H1 (cell line): Measurements from ENCODE around the gene PRKN. TPM values are rescaled to one million over a fixed set of nuclear protein-coding genes. Genes with fewer than 3 reads are reported as not detected.

ENCODE experiments used
- CTCF ChIA-PET: fragments of 300-600 bp; sonication (Branson Sonifier 250); formaldehyde crosslinking; loops from one replicate; lab custom pipeline; 2021; ENCODE audit not compliant: partially characterized antibody; lab: Charles Lee
- POLR2A ChIA-PET: fragments of 300-600 bp; sonication (Branson Sonifier 250); formaldehyde crosslinking; loops from one replicate; lab custom pipeline; 2021; ENCODE audit warnings: inconsistent platforms; ENCODE audit not compliant: partially characterized antibody; lab: Charles Lee
- DNase-seq, 2 experiments: peaks; one replicate each; pipeline versions ENCODE4 v3.0.0 to v3.0.0-alpha.2; 2010 to 2022; ENCODE audit warnings: low spot score in 2 of 2, low read depth in 1 of 2, mixed read lengths in 1 of 2
- FAIRE-seq: peaks from 2 replicates; lab custom pipeline; 2011; peaks lifted over from hg19 to GRCh38; lab: Jason Lieb, UNC
- H2AFZ ChIP-seq: 2 replicates; pipeline ENCODE4 v1.8.1; 2012; ENCODE audit warnings: low read length, inconsistent platforms
- H2AK5ac ChIP-seq: 2 replicates; pipeline ENCODE4 v1.6.1; 2013; ENCODE audit warnings: low read depth, low read length
- H2BK120ac ChIP-seq: replicated peaks from 2 replicates; pipeline ENCODE3; 2013; ENCODE audit warnings: low read depth, low read length, inconsistent platforms
- H2BK12ac ChIP-seq: 2 replicates; pipeline ENCODE4 v1.6.1; 2013; ENCODE audit warnings: low read depth, low read length
- H2BK15ac ChIP-seq: 2 replicates; pipeline ENCODE4 v1.6.1; 2013; ENCODE audit warnings: low read length
- H2BK20ac ChIP-seq: 2 replicates; pipeline ENCODE4 v1.6.1; 2013; ENCODE audit warnings: low read length
- H2BK5ac ChIP-seq: 2 replicates; pipeline ENCODE4 v1.6.1; 2013; ENCODE audit warnings: low read depth, low read length
- H3K14ac ChIP-seq: 2 replicates; pipeline ENCODE4 v1.6.1; 2013; ENCODE audit warnings: inconsistent platforms; ENCODE audit not compliant: insufficient read length
- H3K18ac ChIP-seq: 2 replicates; pipeline ENCODE4 v1.6.1; 2013; ENCODE audit warnings: low read length; ENCODE audit errors: extremely low read depth
- H3K23ac ChIP-seq: 2 replicates; pipeline ENCODE4 v1.6.1; 2013; ENCODE audit warnings: inconsistent platforms; ENCODE audit not compliant: insufficient read length
- H3K23me2 ChIP-seq: 2 replicates; pipeline ENCODE4 v1.6.1; 2013; ENCODE audit warnings: low read depth, low read length
- H3K27ac ChIP-seq: 2 replicates; pipeline ENCODE4 v1.6.1; 2011; ENCODE audit warnings: low read depth, low read length, inconsistent platforms
- H3K27me3 ChIP-seq, 4 experiments: replicated peaks in 1 of 4; 1 replicate in 1 of 4; 2 replicates in 3 of 4; pipeline versions ENCODE4 v1.6.1 to v1.8.1; 2011 to 2013; ENCODE audit warnings: low read length in 3 of 4, mild to moderate bottlenecking in 3 of 4, inconsistent platforms in 2 of 4, mixed read lengths in 2 of 4, moderate library complexity in 1 of 4; ENCODE audit not compliant: control insufficient read depth in 3 of 4, insufficient read depth in 3 of 4; ENCODE audit errors: extremely low read depth in 1 of 4
- H3K36me3 ChIP-seq, 4 experiments: 2 replicates each; pipeline versions ENCODE4 v1.6.1 to v1.8.1; 2011 to 2013; ENCODE audit warnings: mild to moderate bottlenecking in 4 of 4, low read length in 3 of 4, moderate library complexity in 2 of 4, control low read depth in 1 of 4, inconsistent platforms in 1 of 4; ENCODE audit not compliant: insufficient read depth in 4 of 4, control insufficient read depth in 2 of 4
- H3K4ac ChIP-seq: replicated peaks from 2 replicates; pipeline ENCODE3; 2013; ENCODE audit warnings: low read length, low read depth, mixed read lengths, inconsistent platforms; ENCODE audit not compliant: insufficient read length
- H3K4me1 ChIP-seq, 4 experiments: replicated peaks in 1 of 4; 1 replicate in 1 of 4; 2 replicates in 3 of 4; pipeline versions ENCODE4 v1.6.1 to v1.8.1; 2011 to 2013; ENCODE audit warnings: low read length in 3 of 4, inconsistent platforms in 2 of 4, mixed read lengths in 1 of 4; ENCODE audit not compliant: insufficient read depth in 4 of 4, control insufficient read depth in 3 of 4
- H3K4me2 ChIP-seq, 2 experiments: 2 replicates each; pipeline versions ENCODE4 v1.6.1 to v1.8.1; 2011 to 2013; ENCODE audit warnings: low read depth in 2 of 2, low read length in 2 of 2, control low read depth in 1 of 2, inconsistent platforms in 1 of 2, mild to moderate bottlenecking in 1 of 2; ENCODE audit not compliant: insufficient read depth in 1 of 2
- H3K4me3 ChIP-seq, 4 experiments: fragments of 200-600, 300-600 bp in 1 of 4; sonication (generic), shearing (Covaris generic), sonication (Bioruptor Twin) in 1 of 4; 2 replicates each; pipeline versions ENCODE4 v1.5.1 to v1.8.1; 2011 to 2016; ENCODE audit warnings: low read length in 4 of 4, low read depth in 3 of 4, control low read depth in 2 of 4, inconsistent platforms in 2 of 4, mild to moderate bottlenecking in 2 of 4, mixed read lengths in 1 of 4, moderate library complexity in 1 of 4; ENCODE audit not compliant: insufficient read depth in 2 of 4; ENCODE audit errors: extremely low read depth in 1 of 4
- H3K56ac ChIP-seq: replicated peaks from 2 replicates; pipeline ENCODE3; 2013; ENCODE audit warnings: low read depth, mild to moderate bottlenecking, mixed read lengths, low read length, inconsistent platforms; ENCODE audit not compliant: insufficient read length
- H3K79me1 ChIP-seq: 2 replicates; pipeline ENCODE4 v1.6.1; 2013; ENCODE audit warnings: low read depth, low read length, control low read depth
- H3K79me2 ChIP-seq, 2 experiments: 2 replicates each; pipeline versions ENCODE4 v1.6.1 to v1.8.1; 2012 to 2013; ENCODE audit warnings: low read length in 2 of 2, mild to moderate bottlenecking in 2 of 2, inconsistent platforms in 1 of 2; ENCODE audit not compliant: insufficient read depth in 2 of 2, control insufficient read depth in 1 of 2
- H3K9ac ChIP-seq, 4 experiments: replicated peaks in 1 of 4; 1 replicate in 1 of 4; 2 replicates in 3 of 4; pipeline versions ENCODE4 v1.6.1 to v1.8.1; 2011 to 2013; ENCODE audit warnings: low read depth in 3 of 4, low read length in 3 of 4, control low read depth in 2 of 4, mild to moderate bottlenecking in 2 of 4, moderate library complexity in 2 of 4, inconsistent platforms in 1 of 4; ENCODE audit errors: extremely low read depth in 1 of 4
- H3K9me3 ChIP-seq, 2 experiments: 2 replicates each; pipeline versions ENCODE4 v1.6.1 to v1.8.1; 2012 to 2013; ENCODE audit warnings: mild to moderate bottlenecking in 2 of 2, moderate library complexity in 2 of 2, control low read depth in 1 of 2, inconsistent platforms in 1 of 2, low read depth in 1 of 2, low read length in 1 of 2, mixed read lengths in 1 of 2; ENCODE audit not compliant: insufficient read depth in 2 of 2
- H4K20me1 ChIP-seq, 2 experiments: replicated peaks in 1 of 2; 2 replicates each; pipeline versions ENCODE3 to v1.8.1; 2011 to 2013; ENCODE audit warnings: inconsistent platforms in 2 of 2, low read length in 2 of 2, mild to moderate bottlenecking in 1 of 2; ENCODE audit not compliant: insufficient read depth in 2 of 2, control insufficient read depth in 1 of 2
- H4K5ac ChIP-seq: 2 replicates; pipeline ENCODE4 v1.6.1; 2013; ENCODE audit warnings: low read length, low read depth, mixed read lengths, inconsistent platforms; ENCODE audit not compliant: insufficient read length
- H4K8ac ChIP-seq: 2 replicates; pipeline ENCODE4 v1.8.0; 2013; ENCODE audit warnings: mild to moderate bottlenecking, moderate library complexity, low read length, inconsistent platforms; ENCODE audit not compliant: insufficient read depth; ENCODE audit errors: extremely low read depth
- H4K91ac ChIP-seq: replicated peaks from 2 replicates; pipeline ENCODE3; 2013; ENCODE audit warnings: low read length, mixed read lengths, inconsistent platforms; ENCODE audit not compliant: insufficient read length
- ASH2L ChIP-seq: fragments of 200-600, 300-600 bp; sonication (generic); IDR thresholded peaks from one replicate; pipeline ENCODE4 v1.7.1; 2017; ENCODE audit warnings: low read length
- CEBPB ChIP-seq: IDR thresholded peaks from 2 replicates; pipeline ENCODE4 v1.6.1; 2012; ENCODE audit warnings: low read depth, low read length
- GABPA ChIP-seq: IDR thresholded peaks from 2 replicates; pipeline ENCODE4 v1.6.1; 2011; ENCODE audit warnings: mild to moderate bottlenecking, low read length, moderate library complexity, borderline replicate concordance; ENCODE audit not compliant: insufficient read depth
- JUN ChIP-seq: IDR thresholded peaks from 2 replicates; pipeline ENCODE4 v1.6.1; 2011; ENCODE audit warnings: low read depth, mild to moderate bottlenecking, improper control_type of control experiment, low read length
- KDM1A ChIP-seq: fragments of 200-600, 300-600 bp; sonication (generic); IDR thresholded peaks from 2 replicates; pipeline ENCODE4 v1.7.1; 2016; ENCODE audit warnings: mild to moderate bottlenecking, low read length, borderline replicate concordance
- PHF8 ChIP-seq: fragments of 200-600 bp; sonication (generic); conservative IDR thresholded peaks from 2 replicates; pipeline ENCODE4 v1.7.1; 2012; ENCODE audit warnings: low read depth, mild to moderate bottlenecking, inconsistent platforms, low read length, moderate library complexity
- POLR2A ChIP-seq, 2 experiments: IDR thresholded peaks; 1 replicate in 1 of 2; 2 replicates in 1 of 2; pipeline ENCODE4 v1.6.1; 2011; ENCODE audit warnings: low read depth in 2 of 2, low read length in 2 of 2, mild to moderate bottlenecking in 2 of 2; ENCODE audit errors: control extremely low read depth in 1 of 2
- POLR2AphosphoS5 ChIP-seq: IDR thresholded peaks from 2 replicates; pipeline ENCODE4 v1.6.1; 2011; ENCODE audit warnings: low read depth, low read length
- RFX5 ChIP-seq: IDR thresholded peaks from 2 replicates; pipeline ENCODE4 v1.6.1; 2011; ENCODE audit warnings: low read depth, low read length, improper control_type of control experiment, borderline replicate concordance
- RXRA ChIP-seq: IDR thresholded peaks from 2 replicates; pipeline ENCODE4 v1.6.1; 2011; ENCODE audit warnings: low read depth, mild to moderate bottlenecking, low read length, moderate library complexity; ENCODE audit not compliant: insufficient read depth
- TAF7 ChIP-seq: optimal IDR thresholded peaks from 2 replicates; pipeline ENCODE3; 2011; ENCODE audit warnings: low read depth, mild to moderate bottlenecking, inconsistent platforms, low read length, moderate library complexity, borderline replicate concordance
- TBP ChIP-seq: IDR thresholded peaks from 2 replicates; pipeline ENCODE4 v1.6.1; 2011; ENCODE audit warnings: low read depth, low read length, improper control_type of control experiment
- WGBS, 2 experiments: shearing (Covaris generic) in 1 of 2; methylation state at CpG; one replicate each; pipeline versions ENCODE4 v1.1.6 to v1.1.7; 2013 to 2015; ENCODE audit warnings: low lambda C conversion rate in 2 of 2, mixed read lengths in 2 of 2, inconsistent platforms in 1 of 2, low coverage in 1 of 2, missing lambda C conversion rate in 1 of 2; ENCODE audit not compliant: insufficient replicate concordance in 2 of 2, insufficient coverage in 1 of 2, insufficient read length in 1 of 2; ENCODE audit errors: extremely low coverage in 1 of 2, missing lambda C conversion rate in 1 of 2; 5-methylcytosine and 5-hydroxymethylcytosine counted together
- polyA plus RNA-seq, 7 experiments: library from polyadenylated mRNA; depleted of rRNA in 3 of 7; stranded (reverse) in 5 of 7; unstranded in 2 of 7; fragments of >200 nt in 5 of 7; fragments of 200-250 nt in 2 of 7; gene quantifications; 1 replicate in 5 of 7; 2 replicates in 1 of 7; 4 replicates in 1 of 7; pipeline versions ENCODE4 v1.2.1 to v1.2.3, GENCODE V29; 2011 to 2013; ENCODE audit warnings: missing spikeins in 2 of 7, mixed read lengths in 2 of 7
- total RNA-seq: library from RNA; stranded (reverse); fragmentation: NEBNext Ultra II Directional; extraction: Animal tissue kit (Norgen Biotek cat#: 25700); gene quantifications from 2 replicates; pipeline ENCODE4 v1.2.1, GENCODE V29; 2021
- TF ChIP-seq, protein P1 (sequence below), 3 experiments: IDR thresholded peaks; 1 replicate in 2 of 3; 2 replicates in 1 of 3; pipeline versions ENCODE4 v1.5.1 to v1.6.1; 2011; ENCODE audit warnings: low read length in 3 of 3, mild to moderate bottlenecking in 3 of 3, inconsistent platforms in 2 of 3, low read depth in 1 of 3, moderate library complexity in 1 of 3; ENCODE audit not compliant: insufficient read depth in 1 of 3; ENCODE audit errors: control extremely low read depth in 1 of 3

Gene PRKN
- total and polyA plus RNA-seq, 2 of the 8 experiments (the other 6 are each of a cell fraction or from before 2014, with no cell fraction given) = 0.13 to 0.29 TPM

DNA sequence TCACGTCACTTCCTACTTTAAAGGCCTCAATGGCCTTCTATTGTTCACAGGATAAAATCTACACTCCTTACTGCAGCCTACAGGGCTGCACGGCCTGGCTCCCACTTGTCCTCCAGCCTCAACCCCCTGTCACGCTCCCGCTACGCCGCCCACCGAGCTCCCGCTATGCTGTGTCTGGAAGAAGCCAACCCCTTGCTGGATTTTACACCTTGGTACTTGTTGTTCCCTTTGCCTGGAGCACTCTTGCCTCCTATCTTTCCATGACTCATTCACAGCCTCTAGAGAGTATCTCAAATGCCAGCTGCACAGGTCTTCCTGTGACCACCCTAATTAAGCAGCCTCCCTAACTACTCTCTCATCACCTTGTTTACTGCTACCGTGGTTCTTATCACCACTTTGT, 259.9 kb downstream of the PRKN start:
- no peak for DNase-seq
- Histone ChIP-seq H3K56ac (no peak overlapping the region), H3K79me1 (no peaks in the 10 kb centered on the region), H2BK15ac (no peak overlapping the region), H2BK12ac (no peak overlapping the region), H2AFZ (no peak overlapping the region), H3K18ac (no peak overlapping the region), H3K4me1 (no peaks in the 10 kb centered on the region), H3K36me3 (no peaks in the 10 kb centered on the region), H4K20me1 (no peaks in the 10 kb centered on the region), H3K27me3 (no peaks in the 10 kb centered on the region), H3K4me2 (no peak overlapping the region), H2BK120ac (no peak overlapping the region), H2AK5ac (no peak overlapping the region), H2BK5ac (no peak overlapping the region), H4K91ac (no peak overlapping the region), H3K23me2 (no peaks in the 10 kb centered on the region), H2BK20ac (no peak overlapping the region), H3K9me3 (no peaks in the 10 kb centered on the region), H3K23ac (no peak overlapping the region), H3K4me3 (no peak overlapping the region), H3K4ac (no peak overlapping the region), H3K9ac (no peak overlapping the region), H3K79me2 (no peaks in the 10 kb centered on the region), H3K27ac (no peak overlapping the region), H4K8ac (no peak overlapping the region), H4K5ac (no peak overlapping the region), H3K14ac (no peak overlapping the region)
- WGBS, 2 experiments = 98% methylated on average over 9 of the region's 9 CpGs; no CpG with 5 or more reads in 1 of the 2 experiments
- no peak for FAIRE-seq
- ChIA-PET POLR2A (no interaction called here), CTCF (interaction anchor here (1.4 kb wide), 1 partner anchor 24 kb away, joined by 3 read pairs; no protein-coding TSS in a partner anchor)
- TF ChIP-seq POLR2A (IDR thresholded peaks at IDR 0.05; ENCODE audit: control extremely low read depth in 1 of 2, low read depth in 2 of 2, low read length in 2 of 2) = no peak
- no peak for TF ChIP-seq KDM1A
- TF ChIP-seq GABPA = no peak
- no peak for TF ChIP-seq PHF8
- TF ChIP-seq RXRA = no peak
- no peak for TF ChIP-seq POLR2AphosphoS5
- no peak for TF ChIP-seq TBP
- TF ChIP-seq ASH2L = no peak
- TF ChIP-seq, protein P1, sequence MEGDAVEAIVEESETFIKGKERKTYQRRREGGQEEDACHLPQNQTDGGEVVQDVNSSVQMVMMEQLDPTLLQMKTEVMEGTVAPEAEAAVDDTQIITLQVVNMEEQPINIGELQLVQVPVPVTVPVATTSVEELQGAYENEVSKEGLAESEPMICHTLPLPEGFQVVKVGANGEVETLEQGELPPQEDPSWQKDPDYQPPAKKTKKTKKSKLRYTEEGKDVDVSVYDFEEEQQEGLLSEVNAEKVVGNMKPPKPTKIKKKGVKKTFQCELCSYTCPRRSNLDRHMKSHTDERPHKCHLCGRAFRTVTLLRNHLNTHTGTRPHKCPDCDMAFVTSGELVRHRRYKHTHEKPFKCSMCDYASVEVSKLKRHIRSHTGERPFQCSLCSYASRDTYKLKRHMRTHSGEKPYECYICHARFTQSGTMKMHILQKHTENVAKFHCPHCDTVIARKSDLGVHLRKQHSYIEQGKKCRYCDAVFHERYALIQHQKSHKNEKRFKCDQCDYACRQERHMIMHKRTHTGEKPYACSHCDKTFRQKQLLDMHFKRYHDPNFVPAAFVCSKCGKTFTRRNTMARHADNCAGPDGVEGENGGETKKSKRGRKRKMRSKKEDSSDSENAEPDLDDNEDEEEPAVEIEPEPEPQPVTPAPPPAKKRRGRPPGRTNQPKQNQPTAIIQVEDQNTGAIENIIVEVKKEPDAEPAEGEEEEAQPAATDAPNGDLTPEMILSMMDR (IDR thresholded peaks at IDR 0.05; ENCODE audit: control extremely low read depth in 1 of 3, insufficient read depth in 1 of 3, low read depth in 1 of 3, low read length in 3 of 3) = no peak
- TF ChIP-seq CEBPB = no peak
- TF ChIP-seq TAF7 = no peak
- no peak for TF ChIP-seq JUN
- no peak for TF ChIP-seq RFX5
